HEK293 (cell line): ENCODE measurements around the gene CIB4.

ENCODE experiments used
- ATF2 ChIP-seq: fragments of 450-650 bp; formaldehyde crosslinking; IDR thresholded peaks from 2 replicates; pipeline ENCODE4 v1.5.1; 2016; ENCODE audit warnings: missing biosample characterization, missing genetic modification characterization, low read depth
- CTCF ChIP-seq: fragments of 450-650 bp; formaldehyde crosslinking; IDR thresholded peaks from 2 replicates; pipeline ENCODE4 v1.5.1; 2016; ENCODE audit warnings: missing biosample characterization, missing genetic modification characterization
- PRDM2 ChIP-seq: fragments of 450-650 bp; formaldehyde crosslinking; IDR thresholded peaks from 2 replicates; pipeline ENCODE4 v1.5.1; 2016; ENCODE audit warnings: missing biosample characterization, missing genetic modification characterization, borderline replicate concordance
- ZNF114 ChIP-seq: fragments of 450-650 bp; formaldehyde crosslinking; IDR thresholded peaks from 2 replicates; pipeline ENCODE4 v1.5.0; 2017; ENCODE audit warnings: missing biosample characterization, missing genetic modification characterization
- ZNF416 ChIP-seq: fragments of 450-650 bp; formaldehyde crosslinking; IDR thresholded peaks from 2 replicates; pipeline ENCODE4 v1.5.1; 2016; ENCODE audit warnings: missing biosample characterization, missing genetic modification characterization
- ZNF423 ChIP-seq: fragments of 450-650 bp; formaldehyde crosslinking; IDR thresholded peaks from 2 replicates; pipeline ENCODE4 v1.5.1; 2016; ENCODE audit warnings: missing biosample characterization, missing genetic modification characterization
- ZNF549 ChIP-seq: fragments of 450-650 bp; IDR thresholded peaks from 2 replicates; pipeline ENCODE4 v1.5.1; 2018; ENCODE audit warnings: missing biosample characterization, missing genetic modification characterization, mild to moderate bottlenecking, inconsistent platforms, moderate library complexity
- ZNF792 ChIP-seq: fragments of 450-650 bp; formaldehyde crosslinking; IDR thresholded peaks from 2 replicates; pipeline ENCODE4 v1.5.1; 2016; ENCODE audit warnings: missing biosample characterization, missing genetic modification characterization

GRCh38 chr2:26674771-26675170, 33.6 kb upstream of the CIB4 start:
- TF ChIP-seq ZNF423 (tag by site-specific recombination): no peak
- TF ChIP-seq ZNF792 (tag by site-specific recombination): no peak
- TF ChIP-seq ZNF416 (tag by site-specific recombination): no peak
- no peak for TF ChIP-seq ATF2 (tag by site-specific recombination)
- no peak for TF ChIP-seq PRDM2 (tag by site-specific recombination)
- no peak for TF ChIP-seq CTCF (tag by site-specific recombination)
- no peak for TF ChIP-seq ZNF114 (tag by site-specific recombination)
- TF ChIP-seq ZNF549: no peak
